Hippocampal formation (tissue), 2 donors: ENCODE results near the gene PDE4D.

ENCODE experiments used
- DNase-seq, 2 donors: peaks; one replicate each; lab custom pipeline; 2025; lab: John Stamatoyannopoulos, UW

Gene PDE4D

DNA sequence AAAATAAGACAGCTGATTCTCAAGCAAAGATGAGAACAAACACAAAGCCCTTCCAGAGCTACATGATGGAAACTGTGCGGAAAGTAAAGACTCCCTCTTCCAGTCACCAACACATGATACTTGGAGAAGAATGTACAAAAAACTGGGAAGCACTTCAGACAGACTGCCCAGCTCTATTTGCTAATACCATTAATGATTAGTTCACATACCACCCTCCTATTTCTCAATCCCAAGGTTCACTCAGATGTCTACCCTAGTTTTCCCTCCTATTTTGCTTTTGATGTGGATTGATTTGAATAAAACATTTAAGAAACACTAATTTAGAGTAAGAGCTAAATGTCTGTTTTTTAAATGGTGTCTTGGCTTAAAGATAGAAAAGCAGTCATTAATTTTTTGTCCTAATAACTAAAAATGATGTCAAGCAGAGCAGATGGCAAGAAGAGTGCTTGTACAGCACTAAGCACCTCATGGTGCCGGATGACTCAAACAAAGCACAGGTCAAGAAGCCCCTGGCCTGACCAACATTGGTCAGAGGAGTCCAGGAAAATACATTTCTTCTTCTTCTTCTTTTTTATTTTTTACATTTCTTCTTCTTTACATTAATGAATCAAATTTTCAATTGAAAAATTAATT, 639.4 kb downstream of the PDE4D start:
- DNase-seq, result no peak

DNA sequence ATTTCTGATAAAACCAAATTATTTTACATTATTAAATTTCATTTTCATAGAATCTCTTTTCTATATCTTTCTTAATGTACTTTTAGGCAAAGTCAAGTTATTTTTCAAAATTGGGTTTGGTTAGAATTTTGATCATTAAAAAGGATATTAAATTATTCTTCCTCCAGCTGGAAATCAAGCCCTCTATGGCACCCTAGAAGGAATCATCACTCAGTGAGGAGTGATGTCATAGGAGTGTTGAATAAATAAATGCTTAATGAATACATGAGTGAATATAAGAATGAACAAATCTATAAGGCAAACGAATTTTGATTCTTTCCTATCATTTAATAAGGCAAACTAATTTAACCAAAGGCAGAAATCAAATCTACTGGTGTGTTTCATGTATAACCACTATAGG, 639.9 kb downstream of the PDE4D start:
- DNase-seq, result no peak

DNA sequence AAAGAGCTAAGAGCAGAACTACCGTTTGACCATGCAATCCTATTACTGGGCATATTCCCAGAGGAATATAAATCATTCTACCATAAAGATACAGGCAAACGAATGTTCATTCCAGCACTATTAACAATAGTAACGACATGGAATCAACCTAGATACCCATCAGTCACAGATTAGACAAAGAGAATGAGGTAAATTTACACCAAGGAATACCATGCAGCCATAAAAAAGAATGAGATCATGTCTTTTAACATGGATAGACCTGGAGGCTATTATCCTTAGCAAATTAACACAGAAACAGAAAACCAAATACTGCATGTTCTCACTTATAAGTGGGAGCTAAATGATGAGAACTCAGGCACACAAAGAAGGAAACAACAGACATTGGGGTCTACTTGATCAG, 641.9 kb downstream of the PDE4D start:
- DNase-seq, result no peak

DNA sequence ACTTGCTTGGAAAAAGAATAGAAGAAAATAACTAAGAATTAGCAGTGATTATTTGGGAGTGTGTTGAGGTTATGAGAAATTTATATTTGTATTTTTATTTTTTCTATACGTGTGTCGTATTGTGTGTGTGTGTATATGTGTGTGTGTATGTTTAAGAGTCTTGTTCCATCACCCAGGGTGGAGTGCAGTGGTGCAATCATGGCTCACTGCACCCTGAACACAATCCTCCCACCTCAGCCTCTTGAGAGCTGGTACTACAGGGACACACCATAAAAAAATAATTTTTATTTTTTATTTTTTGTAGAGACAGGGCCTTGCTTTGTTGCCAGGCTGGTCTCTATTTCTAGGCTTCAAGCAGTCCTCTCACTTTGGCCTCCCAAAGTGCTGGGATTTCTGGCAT, 643.8 kb downstream of the PDE4D start:
- DNase-seq, result no peak

DNA sequence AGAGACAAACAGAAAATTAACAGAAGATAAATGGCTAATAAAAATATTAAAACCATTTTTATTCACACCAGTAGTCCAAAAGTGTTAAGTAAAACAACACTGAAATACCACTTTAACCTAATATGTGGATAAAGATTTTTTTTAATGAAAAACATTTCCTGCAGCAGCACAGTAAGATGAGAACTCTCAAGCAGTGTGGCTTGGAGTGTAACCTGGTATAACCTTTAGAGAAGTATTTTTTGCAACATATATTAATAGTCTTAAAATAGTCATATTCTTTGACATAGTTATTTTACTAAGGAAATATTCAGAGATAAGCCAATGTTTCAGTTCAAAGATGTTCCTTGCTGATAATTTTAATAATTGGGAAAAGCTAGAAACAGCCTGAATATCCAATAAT, 644.4 kb downstream of the PDE4D start:
- DNase-seq, result no peak

- DNase-seq, result no peak
These were observed 646.6 kb downstream of the PDE4D start for GRCh38 chr5:59246882-59247281.

DNA sequence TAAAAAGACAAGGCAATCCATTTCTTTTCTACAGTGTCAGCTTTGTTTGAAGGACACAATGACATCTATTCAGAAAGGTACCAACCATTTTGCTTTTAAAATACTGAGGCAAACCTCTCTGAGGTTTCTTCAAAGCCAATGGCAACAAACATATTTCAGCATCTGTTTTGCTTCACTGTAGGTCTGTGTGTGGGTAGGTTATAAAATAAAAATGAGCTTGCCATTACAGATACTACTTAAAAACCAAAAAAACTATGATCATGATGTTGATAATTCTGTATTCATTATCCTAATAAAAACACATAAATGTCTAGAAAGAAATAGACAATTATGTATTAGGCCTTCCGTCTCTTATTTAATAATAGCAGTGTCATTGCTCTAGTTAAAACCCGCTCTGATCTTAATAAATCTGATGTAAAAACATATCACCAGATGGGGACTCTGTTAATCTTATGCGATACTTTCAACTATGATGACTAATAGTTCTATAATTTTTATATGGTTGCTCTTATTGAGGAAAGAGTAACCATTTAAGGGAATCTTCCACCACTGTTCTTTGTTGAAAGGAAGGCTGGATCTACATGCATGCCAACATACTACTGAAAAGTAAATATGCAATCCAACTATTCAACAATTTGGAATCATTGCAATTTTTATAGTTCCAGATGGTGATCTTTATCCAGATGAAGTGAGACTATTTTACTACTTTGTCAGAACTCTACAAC, 647.2 kb downstream of the PDE4D start:
- DNase-seq, result no peak

GRCh38 chr5:59245198-59245597, 648.3 kb downstream of the PDE4D start:
- DNase-seq, result no peak

GRCh38 chr5:59241552-59241951, 652.0 kb downstream of the PDE4D start:
- DNase-seq, result no peak

- no peak for DNase-seq
These were observed 652.4 kb downstream of the PDE4D start for GRCh38 chr5:59241119-59241518.

DNA sequence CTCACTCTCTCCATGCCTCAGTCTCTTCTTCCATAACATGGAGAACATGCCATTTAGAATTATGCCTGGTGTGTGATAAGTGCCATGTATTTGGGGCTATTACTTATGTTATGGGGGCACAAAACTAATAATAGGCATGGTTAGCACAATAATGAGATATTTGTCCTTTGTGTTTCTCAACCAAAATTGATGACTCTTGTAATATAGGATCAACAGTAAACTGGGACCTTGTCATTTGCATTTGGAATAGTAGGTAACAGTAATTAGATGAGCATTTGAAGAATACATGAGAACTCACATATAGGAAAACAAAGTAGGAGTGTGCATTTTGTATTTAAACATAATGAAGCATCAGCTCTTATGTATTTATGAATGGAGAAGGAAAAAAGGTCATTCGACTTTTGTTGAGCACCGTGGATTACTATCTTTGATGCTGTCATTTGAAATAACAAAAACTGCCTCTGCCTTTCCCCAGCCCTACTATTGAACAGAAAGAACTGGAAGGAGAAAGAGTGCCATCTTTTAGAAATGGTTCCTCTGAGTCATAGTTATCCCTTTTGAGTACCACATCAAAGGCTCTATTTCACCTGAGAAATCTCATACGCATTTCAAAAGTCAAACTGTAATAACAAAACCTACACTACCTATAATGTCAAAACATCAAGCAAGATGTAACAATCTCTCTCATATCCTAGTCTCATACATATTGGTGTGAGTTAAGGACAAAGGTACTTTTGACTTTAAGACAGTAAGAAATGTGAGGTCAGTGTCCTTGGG, 655.2 kb downstream of the PDE4D start:
- no peak for DNase-seq

- no peak for DNase-seq
These were observed 656.5 kb downstream of the PDE4D start for GRCh38 chr5:59236986-59237385.

DNA sequence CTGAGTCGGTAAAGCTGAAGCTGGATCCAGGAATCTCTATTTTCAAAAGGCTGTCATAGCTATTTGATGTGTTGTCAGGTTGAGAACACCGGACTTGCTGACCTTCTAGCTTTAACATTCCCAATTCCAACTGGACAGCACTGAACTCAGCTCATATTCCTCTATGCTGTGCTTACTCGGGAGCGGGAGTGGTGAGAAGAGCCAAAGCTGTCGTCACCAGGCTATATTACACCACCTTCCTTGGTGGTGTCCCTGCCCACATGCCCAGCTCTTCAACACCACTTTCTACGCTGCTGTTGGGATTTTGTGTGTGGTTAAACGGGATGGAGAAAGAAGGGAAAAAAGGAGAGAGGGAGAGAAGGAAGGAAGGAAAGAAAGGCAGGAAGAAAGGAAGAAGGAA, 657.1 kb downstream of the PDE4D start:
- no peak for DNase-seq

- DNase-seq, result no peak
These were observed 659.3 kb downstream of the PDE4D start for GRCh38 chr5:59234236-59234635.

- no peak for DNase-seq
These were observed 662.1 kb downstream of the PDE4D start for GRCh38 chr5:59231221-59231931.

GRCh38 chr5:59222687-59223511, 670.6 kb downstream of the PDE4D start:
- no peak for DNase-seq

GRCh38 chr5:59221769-59222168, 671.8 kb downstream of the PDE4D start:
- DNase-seq, result no peak

DNA sequence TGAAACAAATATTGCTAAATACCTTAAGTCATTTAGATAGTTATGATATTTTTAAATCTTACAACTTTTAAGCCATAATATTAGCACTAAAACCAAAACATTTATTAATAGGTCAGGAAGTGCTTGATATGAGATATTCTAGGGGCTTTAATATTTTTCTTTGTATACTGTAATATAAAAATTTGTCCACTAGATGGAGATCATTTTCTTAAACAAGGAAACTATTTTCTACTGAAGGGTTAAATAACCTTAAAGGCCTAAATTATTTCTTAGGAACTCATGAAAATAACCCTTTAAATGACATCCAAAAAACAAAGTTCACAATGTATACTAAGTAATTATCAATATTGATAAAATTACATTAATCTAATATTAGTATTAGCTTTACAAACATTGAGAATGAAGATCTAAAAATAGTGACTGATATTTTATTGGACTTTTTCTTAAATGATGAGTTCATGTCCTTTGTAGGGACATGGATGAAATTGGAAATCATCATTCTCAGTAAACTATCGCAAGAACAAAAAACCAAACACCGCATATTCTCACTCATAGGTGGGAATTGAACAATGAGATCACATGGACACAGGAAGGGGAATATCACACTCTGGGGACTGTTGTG, 675.0 kb downstream of the PDE4D start:
- no peak for DNase-seq

DNA sequence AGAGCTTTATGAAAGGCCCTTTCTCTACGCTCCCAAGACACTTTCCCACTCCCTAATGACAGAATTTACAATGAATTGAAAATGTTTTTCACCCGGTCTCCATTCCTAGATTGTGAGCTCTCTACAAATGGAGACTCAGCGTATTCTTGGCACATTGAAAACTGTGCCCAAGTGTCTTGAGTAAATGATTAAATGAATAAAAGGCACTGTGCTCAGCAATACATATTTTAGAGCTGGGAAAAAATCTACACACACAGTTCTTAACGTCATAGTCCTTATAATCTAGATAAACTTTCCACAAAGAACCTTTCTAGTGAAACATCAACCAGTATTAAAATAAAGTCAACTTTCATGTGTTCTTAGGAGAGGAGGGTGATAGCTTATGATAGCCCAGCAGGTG, 676.7 kb downstream of the PDE4D start:
- DNase-seq, result no peak

DNA sequence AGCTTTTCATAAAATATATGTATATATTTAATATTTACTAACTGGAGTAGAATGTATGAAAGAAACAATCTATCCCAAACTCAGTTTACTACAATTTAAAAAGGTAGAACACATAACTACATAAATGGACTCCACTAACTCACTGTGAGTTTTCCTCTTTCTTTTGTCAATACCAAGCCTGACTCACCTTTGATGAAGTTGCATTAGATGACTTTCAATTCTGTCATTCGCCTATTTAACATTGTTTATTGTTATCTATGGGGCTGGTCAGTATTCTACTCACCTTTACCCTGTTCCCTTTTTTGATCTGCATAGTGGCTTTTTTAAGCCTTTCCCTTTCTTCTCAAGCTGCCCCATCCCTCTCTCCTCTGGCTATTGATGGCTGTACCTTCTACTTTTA, 680.9 kb downstream of the PDE4D start:
- DNase-seq, result no peak

DNA sequence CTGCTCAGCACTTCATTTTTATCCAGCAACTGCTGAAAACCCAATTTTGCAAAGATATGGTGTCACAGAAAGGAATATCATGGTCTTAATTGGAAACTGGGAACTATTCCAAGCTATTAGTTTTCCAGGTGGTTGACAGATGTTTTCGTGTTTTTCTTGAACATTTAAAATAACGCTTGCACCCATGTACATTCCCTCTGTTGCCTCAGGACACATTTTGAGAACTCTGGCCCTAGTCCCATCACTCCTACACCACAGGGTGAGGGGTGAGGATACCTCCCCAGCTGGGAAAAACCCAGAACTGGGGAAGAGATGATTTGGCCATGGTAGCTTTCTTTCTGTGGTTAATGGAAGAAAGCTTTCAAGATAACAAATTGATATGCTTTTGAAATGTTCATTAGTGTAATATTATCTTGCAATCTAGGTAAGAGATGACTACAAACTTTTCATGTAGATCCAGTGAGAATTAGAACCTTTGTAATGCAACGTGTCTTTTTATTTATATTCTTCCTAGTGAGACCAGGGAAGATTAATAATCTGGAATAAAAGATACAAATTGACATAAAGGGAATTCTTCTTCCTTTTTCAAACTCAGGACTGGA, 683.7 kb downstream of the PDE4D start:
- DNase-seq, result no peak
